M059J (cell line): Measurements from ENCODE around the gene CYFIP1. TPM values are rescaled to one million over a fixed set of nuclear protein-coding genes. Genes with fewer than 3 reads are reported as not detected.

Experiments used
- DNase-seq: peaks from one replicate; pipeline ENCODE4 v3.0.0-alpha.2; 2012; ENCODE audit warnings: low read depth
- total RNA-seq: library from RNA; depleted of rRNA; stranded (reverse); fragments of >200 nt; shearing (Covaris generic); gene quantifications from 2 replicates; pipeline ENCODE4 v1.2.3, GENCODE V29; 2014

Gene CYFIP1
- total RNA-seq, 1 experiment from 2014 or later: 75.5 TPM

GRCh38 chr15:22890296-22890695 is 89.9 kb downstream of the CYFIP1 start:
- DNase-seq: no peak

DNA sequence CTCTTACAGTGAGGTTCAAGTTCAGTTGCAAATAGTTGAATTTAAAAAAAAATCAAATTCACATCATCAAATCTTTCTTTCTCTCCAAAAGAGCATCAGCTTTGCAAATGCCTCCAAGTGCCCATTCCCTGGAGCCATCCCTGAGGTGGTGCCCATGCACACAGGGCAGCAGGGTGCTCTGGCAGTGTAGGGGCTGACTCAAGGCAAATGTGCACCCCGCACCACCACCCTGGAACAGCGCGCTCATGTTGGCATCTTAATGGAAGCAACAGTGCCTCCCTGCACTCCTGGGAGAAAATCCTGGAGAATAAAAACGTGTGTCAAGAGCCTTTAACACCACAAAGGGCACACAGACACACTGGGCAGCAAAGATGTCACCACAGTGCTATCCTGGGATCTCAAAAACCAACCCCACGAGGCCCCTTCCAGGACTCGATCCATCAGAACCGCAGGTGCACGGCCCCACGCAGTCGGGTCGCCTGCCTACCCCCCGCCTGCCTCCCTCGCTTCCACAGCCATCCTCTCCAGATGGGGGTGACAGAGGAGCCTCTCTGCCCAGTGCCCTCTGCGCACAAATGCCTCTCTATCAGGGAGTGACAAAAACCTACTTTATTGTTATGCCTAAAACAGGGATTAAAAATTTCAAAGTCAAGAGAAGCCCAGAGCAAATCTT is 90.9 kb downstream of the CYFIP1 start:
- DNase-seq: no peak

GRCh38 chr15:22888120-22888859 is 91.9 kb downstream of the CYFIP1 start:
- peak; percentile 89 for DNase-seq

DNA sequence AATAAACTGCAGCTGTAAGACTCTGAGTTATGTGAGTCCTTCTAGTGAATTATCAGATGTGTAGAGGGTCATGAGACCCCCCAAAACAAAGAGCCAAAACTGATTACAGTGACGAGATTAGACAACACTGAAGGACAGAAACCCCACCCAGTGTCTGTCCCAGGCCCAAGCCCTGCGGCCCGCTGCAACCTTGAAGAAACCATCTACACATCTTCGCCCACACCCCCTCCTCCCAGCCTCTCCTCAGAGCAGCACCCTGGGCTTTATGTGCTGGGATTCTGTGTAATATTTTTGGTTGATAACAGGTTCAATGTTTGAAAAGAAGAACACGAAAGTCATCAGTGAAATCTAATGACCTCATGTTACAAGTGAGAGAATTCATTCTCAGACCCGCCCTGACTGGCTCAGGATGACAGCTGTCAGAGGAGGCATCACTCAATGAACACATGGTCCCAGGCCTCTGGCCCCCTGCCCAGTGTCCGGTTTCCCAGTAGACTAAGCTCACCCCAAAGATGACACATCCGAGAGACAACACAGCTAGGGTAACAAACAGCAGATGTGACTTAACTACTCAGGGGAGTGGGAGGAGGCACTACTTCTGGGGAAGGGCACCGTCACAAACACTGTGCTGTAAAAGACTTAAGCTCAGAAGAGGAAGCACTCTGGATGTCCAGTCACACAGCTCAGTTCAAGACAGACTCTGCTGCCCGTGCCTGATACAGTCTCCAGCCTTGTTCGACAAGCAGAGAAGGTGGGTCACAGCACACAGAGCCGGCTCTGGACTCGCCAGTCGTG is 92.8 kb downstream of the CYFIP1 start:
- peak; percentile 84 for DNase-seq

DNA sequence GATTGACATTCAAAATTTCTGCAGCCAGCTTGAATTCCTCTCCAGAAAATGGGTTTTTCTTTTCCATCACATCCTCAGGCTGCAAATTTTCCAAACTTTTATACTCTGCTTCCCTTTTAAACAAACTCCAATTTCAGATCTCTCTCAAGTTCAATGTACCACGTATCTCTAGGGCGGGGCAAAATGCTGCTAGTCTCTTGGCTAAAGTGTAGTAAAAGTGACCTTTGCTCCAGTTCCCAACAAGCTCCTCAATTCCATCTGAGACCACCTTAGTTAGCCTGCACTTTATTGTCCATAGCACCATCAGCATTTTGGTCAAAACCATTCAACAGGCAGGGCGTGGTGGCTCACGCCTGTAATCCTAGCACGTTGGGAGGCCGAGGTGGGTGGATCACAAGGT is 95.0 kb downstream of the CYFIP1 start:
- DNase-seq: no peak

DNA sequence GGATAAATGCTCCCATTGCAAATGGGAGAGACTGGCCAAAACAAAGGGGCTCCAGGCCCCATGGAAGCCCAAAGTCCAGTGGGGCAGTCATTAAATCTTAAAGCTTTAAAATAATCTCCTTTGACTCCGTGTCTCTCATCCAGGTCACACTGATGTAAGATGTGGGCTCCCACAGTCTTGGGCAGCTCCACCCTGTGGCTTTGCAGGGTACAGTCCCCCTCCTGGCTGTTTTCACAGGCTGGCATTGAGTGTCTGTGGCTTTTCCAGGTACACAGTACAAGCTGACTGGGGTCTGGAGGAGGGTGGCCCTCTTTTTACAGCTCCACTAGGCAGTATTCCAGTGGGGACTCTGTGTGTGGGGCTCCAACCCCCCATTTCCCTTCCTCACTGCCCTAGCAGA is 95.8 kb downstream of the CYFIP1 start:
- DNase-seq: peak; percentile 13

DNA sequence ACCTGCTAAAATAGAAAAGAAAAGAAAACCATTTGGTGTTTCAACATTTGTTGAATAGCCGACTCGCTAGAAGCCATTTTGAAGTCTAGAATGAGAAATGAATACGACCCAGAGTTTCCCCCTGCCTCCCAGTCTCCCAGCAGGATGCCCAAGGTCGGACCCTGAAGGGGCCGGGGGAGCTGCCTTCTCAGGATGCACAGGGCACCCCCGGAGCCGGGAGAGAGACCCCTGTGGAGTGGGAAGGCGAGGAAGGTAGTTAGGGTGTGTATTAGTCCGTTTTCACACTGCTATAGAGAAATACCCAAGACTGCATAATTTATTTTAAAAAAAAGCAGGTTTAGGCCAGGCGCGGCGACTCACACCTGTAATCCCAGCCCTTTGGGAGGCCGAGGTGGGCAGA is 97.0 kb downstream of the CYFIP1 start:
- no peak for DNase-seq

GRCh38 chr15:22881739-22882440 is 98.3 kb downstream of the CYFIP1 start:
- DNase-seq: no peak

DNA sequence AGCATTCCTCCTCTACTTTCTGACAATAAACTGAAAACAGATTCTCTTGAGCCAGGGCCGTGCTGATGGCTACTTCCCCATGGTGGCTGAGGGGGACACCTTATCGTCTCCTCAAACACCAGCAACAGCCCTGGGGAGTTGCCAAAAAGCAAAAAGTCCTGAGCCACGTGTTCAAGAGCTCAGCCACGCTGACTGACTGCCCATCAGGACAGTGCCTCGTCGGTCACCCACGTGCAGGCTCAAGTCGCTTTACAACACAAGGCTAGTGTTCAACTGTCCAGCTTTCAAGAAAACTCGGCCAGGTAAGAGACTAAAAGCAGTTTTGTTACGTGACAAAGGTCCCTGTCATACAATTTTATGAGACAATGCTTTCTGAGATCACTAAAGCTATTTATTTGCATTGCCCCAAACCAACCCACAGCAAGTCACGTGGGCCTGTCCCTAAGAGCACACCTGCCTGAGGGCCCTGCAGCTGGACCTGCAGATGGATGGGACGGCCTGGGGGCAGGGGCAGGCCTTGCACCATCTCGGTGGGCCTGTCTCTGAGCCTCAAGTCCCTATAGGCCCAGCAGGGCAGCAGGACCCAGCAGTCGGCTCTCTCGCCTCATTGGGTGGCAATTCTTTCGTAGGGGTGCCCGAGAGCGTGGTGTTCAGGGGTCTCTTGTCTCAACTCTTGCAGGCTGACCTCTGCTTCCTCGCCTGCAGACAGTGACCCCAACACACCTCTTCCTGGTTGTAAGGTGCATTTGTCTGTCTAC is 99.0 kb downstream of the CYFIP1 start:
- no peak for DNase-seq

DNA sequence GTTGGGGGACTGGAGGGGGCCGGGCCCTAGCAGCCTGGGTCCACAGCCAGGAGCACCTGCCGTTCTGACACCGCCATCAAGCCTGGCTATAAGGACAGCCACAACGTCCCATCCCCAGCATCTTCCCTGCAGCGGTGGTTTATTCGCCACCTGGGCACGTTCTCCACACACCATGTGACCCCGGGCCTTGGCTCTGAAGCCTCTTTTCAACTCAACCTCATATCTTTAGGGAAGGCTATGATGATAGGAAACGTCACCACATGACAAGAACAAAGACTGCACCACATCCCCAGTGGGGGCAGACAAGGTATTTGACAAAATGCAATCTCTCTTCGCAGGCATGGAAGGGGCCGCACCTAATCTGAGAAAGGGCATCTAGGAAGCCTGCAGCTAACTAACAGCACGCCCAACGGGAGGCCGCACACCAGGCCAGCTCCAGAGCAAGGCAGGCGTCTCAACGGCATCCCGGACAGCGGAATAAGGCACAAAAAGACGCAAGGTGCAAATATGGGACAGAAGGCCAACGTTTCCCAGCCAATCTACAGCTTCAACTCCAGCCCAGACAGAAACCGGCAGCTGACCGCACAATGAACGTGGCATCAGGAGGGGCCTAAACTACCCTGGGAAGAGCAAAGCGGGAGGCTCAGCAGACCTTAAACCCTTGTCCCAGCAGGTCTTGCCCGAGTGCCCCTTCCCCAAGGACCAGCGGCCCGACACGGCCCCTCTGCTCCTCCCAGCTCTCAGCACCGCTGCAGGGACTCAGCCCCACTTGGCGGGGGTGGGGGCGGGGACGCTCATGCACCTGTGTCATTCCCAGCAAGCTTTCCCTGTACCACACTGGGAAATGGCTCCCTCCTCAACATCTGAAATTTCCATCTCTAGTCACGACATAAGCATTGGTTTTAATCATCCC is 99.8 kb downstream of the CYFIP1 start:
- DNase-seq: no peak

DNA sequence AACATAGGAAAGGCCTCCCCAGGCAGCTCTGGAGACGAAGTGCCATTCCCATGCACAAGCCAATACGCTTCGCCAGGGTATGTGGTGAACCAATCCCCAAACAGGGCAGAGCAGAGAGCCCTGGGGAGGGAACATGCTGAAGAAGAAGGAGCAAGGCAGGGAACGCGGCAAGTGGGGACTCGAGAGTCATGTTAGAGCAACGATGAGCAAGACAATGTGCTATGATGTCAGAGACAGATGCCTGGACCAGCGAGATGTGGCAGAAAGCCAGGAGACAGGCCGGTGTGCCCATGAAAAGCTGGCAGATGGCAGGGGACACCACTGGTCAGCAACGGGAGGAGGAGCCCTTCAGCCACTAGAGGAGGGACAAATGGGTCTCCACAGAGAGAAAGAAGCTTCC is 102.1 kb downstream of the CYFIP1 start:
- no peak for DNase-seq

GRCh38 chr15:22877607-22878006 is 102.6 kb downstream of the CYFIP1 start:
- no peak for DNase-seq

DNA sequence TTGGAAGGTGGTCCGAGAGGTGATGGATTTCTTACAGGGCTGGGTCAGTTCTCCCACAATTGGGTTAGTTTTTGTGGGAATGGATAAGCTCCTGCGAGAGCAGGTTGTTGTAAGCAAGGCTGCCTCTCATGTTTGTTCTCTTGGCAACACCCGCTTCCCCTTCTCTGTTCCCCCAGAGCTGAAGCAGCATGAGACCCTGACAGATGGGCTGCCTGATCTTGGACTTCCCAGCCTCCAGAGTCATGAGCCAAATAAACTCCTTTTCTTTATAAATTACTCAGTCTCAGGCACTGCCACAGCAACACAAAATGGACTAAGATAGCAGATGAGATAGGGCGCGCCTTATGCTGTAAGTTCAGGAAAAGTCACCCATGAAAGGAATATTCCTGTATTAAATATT is 103.1 kb downstream of the CYFIP1 start:
- DNase-seq: no peak

GRCh38 chr15:22874966-22875365 is 105.2 kb downstream of the CYFIP1 start:
- no peak for DNase-seq

- no peak for DNase-seq
These were observed 105.9 kb downstream of the CYFIP1 start for GRCh38 chr15:22874256-22874655.

DNA sequence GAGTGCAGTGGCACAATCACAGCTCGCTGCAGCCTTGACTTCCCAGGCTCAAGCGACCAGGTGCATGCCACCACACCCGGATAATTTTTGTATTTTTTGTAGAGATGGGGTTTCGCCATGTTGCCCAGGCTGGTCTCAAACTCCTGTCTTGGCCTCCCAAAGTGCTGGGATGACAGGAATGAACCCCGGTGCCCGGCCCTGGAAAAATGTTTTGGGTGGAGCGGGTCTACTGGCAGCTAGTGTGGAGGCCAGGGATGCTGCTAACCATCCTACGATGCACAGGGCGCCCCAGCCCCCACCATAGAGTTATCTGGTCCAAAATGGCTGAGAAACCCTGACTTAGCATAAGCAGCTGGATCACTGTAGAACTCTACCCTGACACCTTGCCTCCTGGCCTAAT is 106.3 kb downstream of the CYFIP1 start:
- no peak for DNase-seq

DNA sequence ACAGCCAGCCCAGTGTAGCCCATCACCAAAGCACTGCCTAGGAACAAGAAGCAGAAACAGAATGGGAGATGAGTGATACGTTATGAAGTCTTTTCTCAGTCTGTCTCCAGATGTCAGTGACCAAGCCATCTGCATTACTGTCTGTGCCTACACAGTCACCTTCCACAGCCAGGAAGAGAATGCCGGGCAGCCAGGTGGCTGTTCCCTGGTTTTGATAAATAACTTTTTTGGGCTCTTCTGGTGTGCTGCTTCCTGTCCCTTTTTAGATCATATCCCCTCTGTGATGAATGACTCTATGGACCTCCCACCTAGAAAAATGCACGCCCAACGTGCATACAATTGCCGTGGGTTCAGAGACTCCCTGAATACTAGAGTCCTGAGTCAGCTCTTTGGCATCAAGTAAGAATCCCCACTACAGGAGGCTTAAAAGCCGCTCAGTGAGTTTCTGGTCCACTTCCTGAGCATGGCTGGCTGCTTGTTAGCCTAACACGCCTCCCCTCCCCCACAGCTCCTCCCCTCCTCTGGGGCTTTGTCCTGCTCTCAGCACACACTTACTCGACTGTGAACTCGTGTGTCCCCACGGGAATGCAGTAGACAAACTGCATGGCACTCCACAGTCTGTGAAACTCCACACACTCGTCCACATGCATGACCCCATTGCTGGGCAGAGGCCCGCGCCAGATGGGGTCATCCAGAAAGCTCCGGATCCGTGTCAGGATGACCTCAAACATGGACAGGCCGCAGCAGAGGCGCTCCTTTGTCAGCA is 107.0 kb downstream of the CYFIP1 start:
- peak; percentile 75 for DNase-seq

GRCh38 chr15:22871481-22872086 is 108.6 kb downstream of the CYFIP1 start:
- no peak for DNase-seq

DNA sequence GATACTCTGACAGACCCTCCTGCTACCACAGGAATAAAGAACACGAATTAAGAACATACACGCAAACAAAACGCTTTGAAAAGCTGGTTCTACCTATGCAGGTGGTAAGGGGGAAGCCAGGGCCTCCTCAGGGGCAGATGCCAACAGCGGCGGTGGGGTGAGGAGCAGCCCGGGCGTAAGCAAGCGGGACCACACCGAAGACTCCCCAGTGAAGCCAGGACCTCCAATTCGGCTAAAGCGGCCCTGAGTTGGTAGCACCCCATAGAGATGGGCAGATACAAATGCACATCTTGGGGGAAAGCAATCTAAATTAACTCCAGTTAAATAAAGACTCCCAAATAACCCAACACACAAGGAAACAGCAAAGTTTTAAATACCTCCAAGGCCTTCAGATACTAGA is 109.3 kb downstream of the CYFIP1 start:
- no peak for DNase-seq
